Activated B cell treated with CpG ODN at 0.5 μM for 24 hours (primary cell): ENCODE data around the gene FRS3. TPM values are rescaled to one million over a fixed set of nuclear protein-coding genes. Genes with fewer than 3 reads are reported as not detected.

Experiments
- ATAC-seq: fragments of 200-7000 bp; cut with Tn5 transposase; one replicate; pipeline ENCODE4 v1.10.0; 2021; ENCODE audit warnings: low read depth, mild to moderate bottlenecking, moderate library complexity
- CTCF ChIA-PET: fragments of 350-600 bp; sonication (Branson Sonifier 250); formaldehyde crosslinking; loops from one replicate; lab custom pipeline; 2021; ENCODE audit warnings: antibody characterized with exemption; lab: Charles Lee
- POLR2A ChIA-PET: fragments of 350-600 bp; sonication (Branson Sonifier 250); formaldehyde crosslinking; loops from one replicate; lab custom pipeline; 2021; ENCODE audit warnings: antibody characterized with exemption; lab: Charles Lee
- DNase-seq: peaks from one replicate; pipeline ENCODE4 v3.0.0; 2022
- H3K27ac Mint-ChIP-seq: one replicate; pipeline ENCODE4 v1.8.0; 2020; ENCODE audit warnings: mixed read lengths
- H3K27me3 Mint-ChIP-seq: one replicate; pipeline ENCODE4 v1.8.0; 2021; ENCODE audit warnings: mixed read lengths
- H3K36me3 Mint-ChIP-seq: one replicate; pipeline ENCODE4 v1.8.0; 2021; ENCODE audit warnings: low read depth, mixed read lengths
- H3K4me1 Mint-ChIP-seq: one replicate; pipeline ENCODE4 v1.8.0; 2021; ENCODE audit warnings: mixed read lengths
- H3K4me3 Mint-ChIP-seq: one replicate; pipeline ENCODE4 v1.8.0; 2020; ENCODE audit warnings: mild to moderate bottlenecking, mixed read lengths
- H3K9me3 Mint-ChIP-seq: one replicate; pipeline ENCODE4 v1.8.0; 2020; ENCODE audit warnings: mixed read lengths
- intact Hi-C: fragments of 100-400 bp; cut with micrococcal nuclease; formaldehyde crosslinking; loops from one replicate; pipeline ENCODE4 v1.15.1; 2024
- total RNA-seq: library from RNA; stranded (reverse); gene quantifications from 2 replicates; pipeline ENCODE4 v1.2.3, GENCODE V29; 2022
- TF ChIP-seq, protein P1 (sequence below): fragments of 200-600 bp; IDR thresholded peaks from one replicate; pipeline ENCODE4 v1.8.0; 2022; ENCODE audit warnings: antibody characterized with exemption, mild to moderate bottlenecking

Gene FRS3
- total RNA-seq, 1 donor from 2014 or later: 6.7 TPM

- TF ChIP-seq, protein P1, sequence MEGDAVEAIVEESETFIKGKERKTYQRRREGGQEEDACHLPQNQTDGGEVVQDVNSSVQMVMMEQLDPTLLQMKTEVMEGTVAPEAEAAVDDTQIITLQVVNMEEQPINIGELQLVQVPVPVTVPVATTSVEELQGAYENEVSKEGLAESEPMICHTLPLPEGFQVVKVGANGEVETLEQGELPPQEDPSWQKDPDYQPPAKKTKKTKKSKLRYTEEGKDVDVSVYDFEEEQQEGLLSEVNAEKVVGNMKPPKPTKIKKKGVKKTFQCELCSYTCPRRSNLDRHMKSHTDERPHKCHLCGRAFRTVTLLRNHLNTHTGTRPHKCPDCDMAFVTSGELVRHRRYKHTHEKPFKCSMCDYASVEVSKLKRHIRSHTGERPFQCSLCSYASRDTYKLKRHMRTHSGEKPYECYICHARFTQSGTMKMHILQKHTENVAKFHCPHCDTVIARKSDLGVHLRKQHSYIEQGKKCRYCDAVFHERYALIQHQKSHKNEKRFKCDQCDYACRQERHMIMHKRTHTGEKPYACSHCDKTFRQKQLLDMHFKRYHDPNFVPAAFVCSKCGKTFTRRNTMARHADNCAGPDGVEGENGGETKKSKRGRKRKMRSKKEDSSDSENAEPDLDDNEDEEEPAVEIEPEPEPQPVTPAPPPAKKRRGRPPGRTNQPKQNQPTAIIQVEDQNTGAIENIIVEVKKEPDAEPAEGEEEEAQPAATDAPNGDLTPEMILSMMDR: peak; percentile 26
- no peaks in the 10 kb centered on the region for H3K9me3 Mint-ChIP-seq
- peaks cover 12% of the 10 kb centered on the region for H3K36me3 Mint-ChIP-seq
- intact Hi-C loops: loop anchor here (1.0 to 2.0 kb wide), 7 partner anchors 29 to 663 kb away; partner anchors contain the start of genes MRPS10, NFYA, OARD1 and PRICKLE4
- ChIA-PET POLR2A (interaction anchor here (2.4 to 11.9 kb wide), 8 partner anchors 23 to 314 kb away, joined by 9 to 1669 read pairs (median 36); partner anchors contain the start of genes FOXP4, TAF8 and TOMM6), CTCF (interaction anchor here (0.7 to 4.7 kb wide), 7 partner anchors 12 to 156 kb away, joined by 3 to 196 read pairs (median 24); partner anchors contain the start of gene TOMM6)
- H3K27me3 Mint-ChIP-seq: no peaks in the 10 kb centered on the region
- peaks cover 29% of the 10 kb centered on the region for H3K4me1 Mint-ChIP-seq
- peak within 1 kb of the TSS; percentile 84 for H3K27ac Mint-ChIP-seq
- DNase-seq (peak; percentile 99), ATAC-seq (peak; percentile 41)
- peak within 1 kb of the TSS; percentile 84 for H3K4me3 Mint-ChIP-seq
These were observed 44.1 kb downstream of the FRS3 start, which contains the start of gene TFEB for GRCh38 chr6:41735427-41736185. Gene TFEB (minus strand): TSS chr6:41735608. CDS start chr6:41691213, 44,395 bp downstream.

DNA sequence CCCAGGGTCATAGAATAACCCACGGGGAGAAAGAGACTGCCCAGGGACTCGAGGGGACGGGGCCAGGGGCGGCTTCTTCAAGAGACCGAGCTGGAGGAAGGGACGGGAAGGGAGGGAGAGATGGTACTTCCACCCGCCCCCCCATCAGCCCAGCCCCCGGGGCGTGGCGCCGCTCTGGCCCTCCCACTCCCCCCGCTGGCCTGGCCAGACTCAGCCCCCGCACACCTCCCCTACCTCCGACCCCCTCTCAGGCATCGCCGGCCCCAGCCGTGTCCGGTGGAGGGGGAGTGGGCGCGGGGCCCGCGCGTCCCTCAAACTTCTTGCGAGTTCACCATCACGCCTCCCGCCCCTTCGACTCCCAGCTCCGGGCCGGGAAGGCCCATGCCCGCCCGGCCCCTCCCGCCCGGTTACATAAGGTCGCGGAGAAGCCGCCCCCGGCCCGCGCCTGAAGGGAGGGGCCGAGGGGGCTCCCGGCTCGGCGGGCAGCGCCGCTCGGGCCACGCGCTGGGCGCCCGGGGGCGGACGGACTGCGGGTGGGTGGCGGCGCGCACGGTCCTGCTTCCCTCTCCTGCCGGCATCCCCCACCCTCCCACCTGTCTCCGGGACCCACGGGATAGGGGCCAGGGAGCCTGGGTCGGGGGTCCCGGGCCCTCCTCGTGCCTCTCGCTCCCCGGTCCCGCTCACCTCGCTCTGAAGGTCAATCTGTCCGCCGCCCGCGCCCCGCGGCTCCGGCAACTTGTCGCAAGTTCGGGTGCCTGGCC, 44.9 kb downstream of the FRS3 start:
- intact Hi-C loops: loop anchor here (1.0 to 5.0 kb wide), 13 partner anchors 29 to 827 kb away; partner anchors contain the start of genes FOXP4, MRPS10, NFYA and OARD1
- ChIA-PET POLR2A (interaction anchor here (0.6 to 11.9 kb wide), 27 partner anchors 23 to 1693 kb away, joined by 3 to 1669 read pairs (median 7); partner anchors contain the start of genes ABCC10, FOXP4, NFYA and TAF8), CTCF (interaction anchor here (0.6 to 4.7 kb wide), 13 partner anchors 12 to 314 kb away, joined by 3 to 196 read pairs (median 6); partner anchors contain the start of gene TOMM6)
- peak; percentile 45 for ATAC-seq
- no peaks in the 10 kb centered on the region for H3K9me3 Mint-ChIP-seq
- H3K4me3 Mint-ChIP-seq: peak overlapping the region; percentile 84
- no peaks in the 10 kb centered on the region for H3K27me3 Mint-ChIP-seq
- TF ChIP-seq, protein P1: no peak
- peaks cover 16% of the 10 kb centered on the region for H3K36me3 Mint-ChIP-seq
- peak; percentile 84 for DNase-seq
- peak overlapping the region; percentile 84 for H3K27ac Mint-ChIP-seq
- peaks cover 37% of the 10 kb centered on the region for H3K4me1 Mint-ChIP-seq

DNA sequence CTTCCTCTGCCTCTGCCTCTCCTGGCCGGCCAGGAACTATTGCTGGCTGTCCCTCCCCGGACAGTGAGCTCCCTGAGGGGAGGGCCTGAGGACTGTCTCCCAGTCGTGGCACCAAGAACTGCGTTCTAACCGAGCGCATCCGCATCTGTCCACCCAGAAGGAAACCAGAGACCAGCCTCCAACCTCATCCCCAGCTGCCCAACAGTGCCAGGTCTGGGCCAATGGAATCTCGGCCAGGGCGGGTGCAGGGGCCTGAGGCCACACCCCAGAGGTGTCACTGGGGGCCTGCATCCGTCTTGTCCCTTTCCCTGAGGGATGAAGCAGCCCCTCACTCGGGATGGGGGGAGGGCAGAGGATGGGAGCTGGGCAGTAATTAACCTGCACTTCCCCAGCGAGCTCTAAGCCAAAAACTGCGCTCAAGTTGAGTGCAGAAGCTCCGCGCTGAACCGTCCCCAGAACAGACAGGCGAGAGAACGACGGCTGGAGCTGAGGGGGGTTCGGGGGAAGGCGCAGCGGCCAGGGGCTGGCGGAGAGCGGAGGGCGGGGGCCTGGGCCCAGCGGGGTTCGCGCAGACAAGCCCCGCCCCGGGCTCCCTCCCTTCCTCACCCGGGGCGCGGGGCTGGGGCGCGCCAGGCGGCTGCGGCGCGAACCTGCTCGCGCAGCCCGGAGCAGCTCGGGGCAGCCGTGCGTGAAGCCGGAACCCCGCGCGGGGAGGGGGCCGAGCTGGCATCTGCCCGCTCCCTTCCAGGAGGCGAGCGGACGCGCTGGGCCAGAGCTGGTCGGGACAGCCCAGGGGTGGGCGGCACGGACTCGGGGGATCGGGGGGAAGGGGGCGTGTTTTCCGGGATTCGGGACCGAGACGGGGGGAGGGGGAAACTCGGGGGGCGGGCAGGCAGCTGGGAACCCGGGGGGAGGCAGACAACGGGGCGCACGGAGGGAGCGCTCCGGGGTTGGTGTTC, 45.7 kb downstream of the FRS3 start:
- H3K4me1 Mint-ChIP-seq: peaks cover 46% of the 10 kb centered on the region
- ATAC-seq: peak; percentile 67
- TF ChIP-seq, protein P1: no peak
- DNase-seq: peak; percentile 86
- no peaks in the 10 kb centered on the region for H3K9me3 Mint-ChIP-seq
- peaks cover 24% of the 10 kb centered on the region for H3K36me3 Mint-ChIP-seq
- H3K27me3 Mint-ChIP-seq: no peaks in the 10 kb centered on the region
- CTCF ChIA-PET: interaction anchor here (0.6 to 4.7 kb wide), 16 partner anchors 11 to 315 kb away, joined by 3 to 196 read pairs (median 6); no protein-coding TSS in a partner anchor
- intact Hi-C loops: loop anchor here (1.0 to 5.0 kb wide), 10 partner anchors 11 to 828 kb away; partner anchors contain the start of genes FOXP4, TAF8, TOMM6 and UBR2
- peak overlapping the region; percentile 88 for H3K4me3 Mint-ChIP-seq
- POLR2A ChIA-PET: interaction anchor here (0.6 to 11.9 kb wide), 36 partner anchors 9 to 1972 kb away, joined by 3 to 1669 read pairs (median 5); partner anchors contain the start of genes ABCC10, FOXP4, NFYA and TAF8
- peak overlapping the region; percentile 89 for H3K27ac Mint-ChIP-seq

DNA sequence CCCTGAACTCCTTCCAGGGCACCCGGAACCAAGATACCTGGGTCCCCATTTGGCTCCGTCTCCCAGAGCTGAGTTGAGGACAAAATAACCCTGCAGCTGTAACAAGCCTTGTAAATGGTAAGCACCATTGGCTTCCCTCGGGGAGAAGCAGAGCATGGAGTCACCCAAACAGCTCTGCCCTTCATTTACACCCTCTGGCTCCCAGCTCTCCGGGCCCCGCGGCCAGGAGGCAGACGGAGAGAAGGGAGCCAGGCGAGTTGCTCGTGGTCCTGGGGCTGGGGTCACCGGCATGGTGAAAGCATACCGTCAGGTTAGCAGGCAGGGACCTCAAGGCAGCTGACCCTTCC, 46.4 kb downstream of the FRS3 start:
- Mint-ChIP-seq H3K4me1 (peaks cover 52% of the 10 kb centered on the region), H3K4me3 (peak overlapping the region; percentile 88), H3K27me3 (no peaks in the 10 kb centered on the region), H3K27ac (peak overlapping the region; percentile 89), H3K36me3 (peaks cover 30% of the 10 kb centered on the region), H3K9me3 (no peaks in the 10 kb centered on the region)
- intact Hi-C loops: loop anchor here (1.0 to 5.0 kb wide), 5 partner anchors 10 to 829 kb away; partner anchors contain the start of genes FOXP4 and UBR2
- ATAC-seq (peak; percentile 0), DNase-seq (no peak)
- TF ChIP-seq, protein P1: no peak
- CTCF ChIA-PET: interaction anchor here (0.9 to 4.7 kb wide), 14 partner anchors 10 to 315 kb away, joined by 3 to 196 read pairs (median 6); partner anchors contain the start of gene TOMM6
- POLR2A ChIA-PET: interaction anchor here (0.6 to 11.9 kb wide), 20 partner anchors 10 to 1973 kb away, joined by 3 to 1669 read pairs (median 10); partner anchors contain the start of genes ABCC10, FOXP4, NFYA and TAF8
